Testis (tissue), 2 donors: ENCODE data around the gene NDST3.

Experiments used
- CTCF ChIP-seq, 3 experiments: fragments of 450-650 bp in 2 of 3; fragments of 200-600 bp in 1 of 3; sonication (generic) in 1 of 3; IDR thresholded peaks; one replicate each; pipeline ENCODE4 v1.5.1; 2016 to 2019; ENCODE audit warnings: antibody characterized with exemption in 3 of 3, mild to moderate bottlenecking in 2 of 3, moderate library complexity in 1 of 3
- POLR2A ChIP-seq: fragments of 450-650 bp; IDR thresholded peaks from one replicate; pipeline ENCODE4 v1.6.1; 2017; ENCODE audit warnings: antibody characterized with exemption, mild to moderate bottlenecking, moderate library complexity

DNA sequence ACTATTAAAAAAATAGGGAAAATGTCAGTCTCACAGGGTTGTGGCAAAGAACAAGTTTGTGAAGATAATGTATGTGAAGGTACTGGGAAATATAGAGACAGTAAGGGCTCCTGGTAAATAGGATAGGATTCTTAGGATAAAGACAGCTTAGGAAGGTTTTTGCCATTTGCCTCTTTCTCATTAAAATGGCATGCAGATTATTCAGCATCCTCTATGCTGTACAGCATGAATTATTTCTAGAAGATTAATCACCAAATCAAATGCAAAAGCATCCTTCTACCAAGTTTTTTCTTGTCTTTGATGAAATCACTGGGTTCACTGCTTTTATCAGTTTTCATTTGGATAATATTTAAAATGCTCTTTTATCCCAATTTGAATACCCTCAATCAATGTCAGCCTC is 142.8 kb downstream of the NDST3 start:
- TF ChIP-seq CTCF (IDR thresholded peaks at IDR 0.05) = no peak
- no peak for TF ChIP-seq POLR2A
